ENCODE results near the gene RGS16.

Gene RGS16

DNA sequence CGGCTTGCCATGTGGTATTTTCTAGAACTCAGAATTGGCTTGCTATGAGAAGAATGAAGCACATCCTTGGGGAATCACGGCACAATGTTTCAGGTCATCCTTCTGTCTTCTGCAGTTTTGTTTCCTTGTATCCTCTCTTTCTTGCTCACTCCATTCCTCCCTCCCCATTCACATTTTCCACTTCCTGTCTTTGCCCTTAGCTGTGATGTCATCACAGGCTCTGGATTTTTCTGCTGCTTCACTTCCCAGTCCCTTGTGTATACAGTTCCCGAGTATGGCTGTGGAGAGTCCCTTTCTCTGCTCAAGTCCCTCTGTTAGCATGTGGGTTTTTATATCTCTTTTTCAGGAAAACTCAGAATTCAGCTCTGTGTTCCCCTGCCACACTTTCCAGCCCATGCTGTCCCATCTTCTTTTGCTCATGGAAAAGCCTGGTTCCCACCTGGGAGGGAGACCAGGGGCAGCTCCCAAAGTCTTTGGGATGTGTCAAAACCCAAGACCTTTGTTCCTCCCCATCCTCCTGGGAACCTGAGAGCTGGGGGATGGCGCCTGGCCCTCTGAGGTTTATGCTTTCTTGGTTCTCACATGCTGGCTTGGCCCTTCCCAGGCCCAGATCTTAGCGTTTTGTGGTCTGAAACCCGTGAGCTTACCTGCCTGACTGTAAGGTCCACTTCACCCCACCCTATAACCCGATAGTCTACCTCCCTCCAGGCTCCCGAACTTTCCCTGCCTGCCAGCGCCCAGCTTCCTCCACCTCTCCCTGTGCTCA is 4.8 kb upstream of the RGS16 start:
- no peak for DNase-seq (ENCODE audit: low spot score)

DNA sequence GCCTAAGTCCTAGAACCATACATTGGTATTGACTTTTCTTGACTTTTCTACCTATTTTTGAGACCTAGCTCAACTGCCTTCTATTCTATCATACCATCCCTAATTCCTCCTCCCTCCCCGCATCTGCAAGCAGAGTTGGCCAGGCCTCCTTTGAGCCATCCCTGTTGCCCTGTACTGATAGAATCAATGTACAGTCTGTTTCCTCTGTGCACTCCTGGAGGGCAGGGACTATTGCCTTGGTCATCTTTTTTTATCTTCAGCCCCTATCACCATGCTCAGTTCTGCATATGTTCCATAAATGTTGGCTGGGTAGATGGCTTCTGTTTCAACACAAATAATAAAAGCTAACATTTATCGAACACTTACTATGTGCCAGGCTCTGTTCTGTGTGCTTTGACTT is 4.0 kb upstream of the RGS16 start:
- DNase-seq (ENCODE audit: low spot score), result no peak

GRCh38 chr1:182607566-182607965 is 3.4 kb upstream of the RGS16 start:
- DNase-seq (ENCODE audit: low spot score), result no peak

- DNase-seq (ENCODE audit: low spot score), result no peak
Measured at GRCh38 chr1:182603646-182604174, 479 bp downstream of the RGS16 start.

DNA sequence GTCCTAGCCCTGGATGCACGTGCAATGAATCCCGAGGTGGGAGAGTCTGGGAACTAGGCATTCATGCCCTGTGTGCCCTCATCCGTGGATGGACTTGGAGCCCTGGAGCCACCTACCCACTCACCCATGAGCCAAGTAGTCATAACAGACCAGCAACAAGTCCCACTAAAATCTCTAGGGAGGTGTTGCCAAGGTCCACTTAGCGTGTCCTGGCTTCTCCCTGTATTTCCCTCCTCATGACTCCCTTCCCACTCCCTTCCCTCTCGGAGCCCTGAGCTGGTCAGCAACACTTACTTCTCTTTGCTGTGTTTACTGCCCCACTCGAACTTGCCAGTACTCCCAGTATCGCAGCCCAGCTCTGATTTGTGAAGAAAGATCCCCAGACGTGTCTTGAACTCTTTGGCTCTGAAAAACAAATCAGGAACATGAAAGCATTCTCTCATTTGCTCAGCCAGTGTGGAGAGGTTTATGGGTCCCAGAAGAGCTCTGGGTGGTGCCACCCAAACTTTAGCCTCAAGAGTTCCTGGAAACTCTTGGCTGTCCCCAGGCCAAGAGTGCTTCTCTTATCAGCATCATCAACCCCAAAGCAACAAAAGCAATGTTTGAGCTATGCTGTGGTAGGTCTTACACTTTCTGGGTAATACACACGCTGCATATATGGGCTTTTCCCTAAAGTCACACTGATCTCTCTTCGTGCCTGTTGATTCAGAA is 1.1 kb downstream of the RGS16 start:
- DNase-seq (ENCODE audit: low spot score), result no peak

- DNase-seq (ENCODE audit: low spot score), result no peak
Measured at GRCh38 chr1:182601913-182602312, 2.3 kb downstream of the RGS16 start.

- peak; percentile 69 for DNase-seq (ENCODE audit: low spot score)
Measured at GRCh38 chr1:182601416-182601786, 2.8 kb downstream of the RGS16 start.

DNA sequence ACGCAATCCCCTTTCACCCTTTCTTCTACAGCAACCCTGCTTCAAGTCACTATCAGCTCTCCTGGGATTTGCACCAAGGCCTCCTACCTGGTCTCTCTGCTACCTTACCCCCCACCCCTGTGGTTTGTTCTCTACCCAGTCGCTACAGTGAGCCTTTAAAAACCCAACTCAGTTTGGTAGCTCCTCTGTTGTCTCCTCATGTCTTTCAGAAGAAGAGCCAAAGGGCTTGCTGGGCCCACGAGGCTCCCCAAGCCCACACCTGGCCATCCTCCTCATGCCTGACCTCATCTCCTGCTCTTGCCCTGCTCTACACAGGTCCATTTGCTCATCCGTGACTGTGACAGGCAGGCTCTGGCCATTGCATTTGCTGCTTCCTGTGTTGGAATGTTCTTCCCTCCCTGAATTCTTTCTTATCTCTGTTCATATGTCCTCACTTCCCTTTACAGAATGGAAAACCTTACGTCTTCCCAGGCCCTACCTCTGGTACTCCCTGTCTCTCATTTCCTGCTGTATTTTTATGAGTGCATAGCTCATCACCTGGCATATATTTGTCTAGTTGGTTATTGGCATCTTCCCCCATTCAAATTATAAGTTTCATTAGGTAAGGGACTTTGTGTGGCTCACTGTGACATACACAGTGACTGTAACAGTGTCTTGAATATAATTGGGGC is 3.3 kb downstream of the RGS16 start:
- DNase-seq (ENCODE audit: low spot score), result no peak

DNA sequence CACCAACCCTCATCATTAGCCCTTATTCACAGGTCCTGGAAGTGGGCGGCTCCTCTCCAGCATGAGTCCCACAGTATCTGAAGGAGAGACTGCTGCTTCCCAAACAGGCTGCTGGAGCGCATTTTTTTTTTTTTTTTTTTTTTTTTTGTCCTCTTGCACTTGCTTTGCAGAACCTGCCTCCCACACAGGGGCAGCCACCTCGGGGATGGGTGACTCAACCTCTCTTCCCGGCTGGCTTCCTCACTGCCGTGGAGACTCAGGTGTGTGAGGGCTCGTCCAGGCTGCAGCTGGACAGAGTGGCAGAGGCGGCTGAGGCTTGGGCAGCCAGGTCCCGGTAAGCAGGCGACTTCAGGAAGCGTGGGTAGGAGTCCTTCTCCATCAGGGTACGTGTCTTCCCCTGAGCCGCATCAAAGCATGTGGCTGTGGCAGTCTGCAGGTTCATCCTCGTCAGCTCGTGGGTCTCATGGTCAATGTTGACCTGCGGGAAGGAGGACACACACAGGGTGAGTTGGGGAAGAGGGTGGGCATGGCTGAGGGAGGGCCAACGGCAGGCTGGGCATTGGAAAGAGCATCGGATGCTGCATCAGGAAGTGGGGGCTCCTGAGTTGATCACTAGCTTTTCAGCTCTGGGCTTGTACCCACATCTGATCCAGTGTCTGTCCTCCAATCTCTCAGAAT is 4.0 kb downstream of the RGS16 start:
- no peak for DNase-seq (ENCODE audit: low spot score)

DNA sequence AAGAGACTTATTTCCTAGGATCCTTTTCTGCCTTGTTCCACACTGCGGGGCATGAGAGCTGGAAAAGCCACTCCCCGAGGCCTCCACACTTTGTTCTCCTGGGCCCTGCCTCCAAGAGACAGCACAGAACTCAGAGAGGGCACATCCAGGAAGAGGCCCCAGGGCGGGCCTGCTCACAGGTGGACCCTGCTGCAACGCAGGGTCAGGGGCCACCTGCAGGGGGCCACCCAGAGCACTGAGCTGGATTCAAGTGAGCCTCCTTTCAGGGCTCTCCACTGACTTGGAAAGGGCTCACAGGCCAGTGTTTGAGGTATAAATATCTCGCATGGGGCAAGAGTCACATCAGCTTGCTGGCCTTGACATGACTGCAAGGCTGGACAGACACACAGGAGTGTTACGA is 4.8 kb downstream of the RGS16 start:
- no peak for DNase-seq (ENCODE audit: low spot score)

DNA sequence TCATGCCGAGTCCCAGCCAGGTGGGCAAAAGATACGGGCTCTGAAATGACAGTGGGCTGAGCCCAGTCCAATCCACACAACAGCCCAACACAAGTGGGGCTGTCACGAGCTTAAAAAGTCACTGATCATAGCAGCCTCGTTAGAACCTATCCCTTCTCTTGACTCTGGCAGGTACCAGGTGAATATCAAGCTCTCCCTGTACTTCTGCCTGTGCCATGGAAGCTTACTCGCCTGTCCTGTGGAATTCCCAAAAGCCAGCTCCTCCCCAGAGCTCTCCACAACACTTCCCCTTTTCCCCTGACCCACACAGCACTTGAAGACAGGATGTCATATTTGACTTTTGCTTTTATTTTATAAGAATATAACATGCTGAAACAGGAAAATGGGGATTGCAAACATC is 5.9 kb downstream of the RGS16 start:
- no peak for DNase-seq (ENCODE audit: low spot score)

DNA sequence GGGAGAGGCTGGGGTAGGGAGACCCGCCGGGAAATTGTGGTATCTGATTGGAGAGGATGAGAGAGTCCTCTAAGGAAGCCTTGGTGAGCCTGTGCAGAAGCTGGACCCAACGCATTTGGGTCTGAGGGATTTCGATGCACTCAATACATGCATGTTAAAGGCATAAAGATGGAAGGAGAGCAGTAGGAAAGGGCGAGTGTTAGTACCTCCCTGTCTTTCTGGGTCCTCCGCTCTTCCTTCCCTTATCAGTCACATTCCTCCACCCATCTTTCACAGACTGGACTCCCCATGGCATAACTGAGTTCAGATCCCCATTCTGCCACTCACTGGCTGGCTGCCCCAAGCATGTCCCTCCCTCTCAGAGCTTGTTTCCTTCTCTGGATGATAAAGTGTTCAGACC is 7.3 kb downstream of the RGS16 start:
- DNase-seq (ENCODE audit: low spot score), result no peak

GRCh38 chr1:182595641-182596240 is 8.4 kb downstream of the RGS16 start:
- DNase-seq (ENCODE audit: low spot score), result peak; percentile 40

DNA sequence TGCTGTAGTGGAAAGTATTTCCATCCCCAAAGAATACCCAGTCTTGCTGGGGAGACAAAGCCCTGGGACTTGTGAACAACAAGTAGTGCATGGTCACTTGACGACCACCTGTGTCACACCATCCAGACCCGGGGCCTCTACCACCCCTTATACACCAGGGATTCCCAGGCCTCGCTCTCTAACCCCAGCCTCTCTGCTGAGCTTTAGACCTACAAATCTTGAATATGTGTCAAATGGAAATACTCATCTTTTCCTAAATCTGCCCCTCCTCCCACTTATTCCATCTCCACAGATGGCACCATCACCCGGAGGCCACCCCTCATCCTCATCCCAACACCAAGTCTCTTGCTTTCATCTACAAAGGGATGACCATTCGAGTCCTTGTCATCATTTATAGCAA is 14.3 kb downstream of the RGS16 start:
- DNase-seq (ENCODE audit: low spot score), result no peak

- no peak for DNase-seq (ENCODE audit: low spot score)
Measured at GRCh38 chr1:182589520-182589919, 14.7 kb downstream of the RGS16 start.

GRCh38 chr1:182588500-182589396 is 15.4 kb downstream of the RGS16 start, which contains the start of gene RNASEL:
TSS of gene RNASEL (minus strand) at chr1:182589256. CDS start at chr1:182586806, 2,450 bp downstream.
- no peak for DNase-seq (ENCODE audit: low spot score)

- DNase-seq (ENCODE audit: low spot score), result no peak
Measured at GRCh38 chr1:182587666-182588499, 16.3 kb downstream of the RGS16 start.

DNA sequence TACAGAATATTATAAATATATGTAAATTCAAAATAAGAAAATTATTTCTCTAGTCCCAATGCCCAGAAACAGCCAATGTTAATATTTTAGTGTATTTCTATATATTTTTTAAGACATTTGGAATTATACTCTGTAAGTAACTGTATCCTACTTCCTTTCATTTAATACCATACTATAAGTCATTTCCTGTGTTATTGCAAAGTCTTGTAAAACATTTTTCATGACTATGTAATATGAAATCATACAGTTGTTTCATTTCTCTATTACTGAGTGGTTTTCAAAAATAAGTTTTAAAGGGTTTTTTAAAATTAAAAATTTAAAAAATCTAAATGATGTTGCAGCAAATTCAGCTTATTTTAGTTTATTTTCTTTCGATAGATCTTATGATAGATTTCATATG is 17.1 kb downstream of the RGS16 start:
- DNase-seq (ENCODE audit: low spot score), result no peak

GRCh38 chr1:182586380-182586779 is 17.8 kb downstream of the RGS16 start:
- no peak for DNase-seq (ENCODE audit: low spot score)

- no peak for DNase-seq (ENCODE audit: low spot score)
Measured at GRCh38 chr1:182584746-182585145, 19.4 kb downstream of the RGS16 start.
